HUDEP-2 (cell line): ENCODE data around the gene MRPS10.

Source experiments
- DNase-seq, 76 experiments: peaks; one replicate each; lab custom pipeline; 2025; ENCODE audit not compliant: unreplicated experiment in 76 of 76; lab: John Stamatoyannopoulos, UW

Gene MRPS10

DNA sequence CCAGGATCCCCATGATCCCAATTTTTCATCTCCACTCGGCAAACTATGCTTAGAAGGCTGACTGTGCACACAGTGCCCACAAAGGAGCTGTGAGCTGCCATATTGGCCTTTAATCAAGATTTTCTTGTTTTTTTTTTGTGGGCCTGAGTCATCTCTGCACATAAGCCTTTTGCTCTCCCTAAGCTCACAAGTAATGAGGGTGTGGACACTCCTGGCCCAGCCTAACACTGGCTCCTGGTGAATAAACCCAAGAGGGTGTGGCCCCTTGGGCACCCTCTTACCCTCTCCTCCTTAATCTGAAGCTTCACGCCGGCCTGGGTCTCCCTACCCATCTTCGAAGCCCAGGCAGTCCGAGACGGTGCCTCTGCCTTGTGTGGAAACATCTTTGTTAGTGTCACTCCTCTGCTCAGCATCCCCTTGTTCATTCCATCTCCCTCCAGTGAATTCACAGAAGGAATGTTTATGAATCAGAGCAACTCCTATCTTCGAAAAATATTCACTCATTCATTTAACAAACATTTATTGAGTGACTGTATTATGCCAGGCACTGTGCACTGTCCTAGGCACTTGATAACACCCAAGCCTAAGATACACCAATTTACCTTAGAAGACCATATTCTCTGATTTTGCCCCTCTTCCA is 22.2 kb upstream of the MRPS10 start:
- DNase-seq: peak in 6 of 76 experiments; percentile 9 to 31 (median 19)

DNA sequence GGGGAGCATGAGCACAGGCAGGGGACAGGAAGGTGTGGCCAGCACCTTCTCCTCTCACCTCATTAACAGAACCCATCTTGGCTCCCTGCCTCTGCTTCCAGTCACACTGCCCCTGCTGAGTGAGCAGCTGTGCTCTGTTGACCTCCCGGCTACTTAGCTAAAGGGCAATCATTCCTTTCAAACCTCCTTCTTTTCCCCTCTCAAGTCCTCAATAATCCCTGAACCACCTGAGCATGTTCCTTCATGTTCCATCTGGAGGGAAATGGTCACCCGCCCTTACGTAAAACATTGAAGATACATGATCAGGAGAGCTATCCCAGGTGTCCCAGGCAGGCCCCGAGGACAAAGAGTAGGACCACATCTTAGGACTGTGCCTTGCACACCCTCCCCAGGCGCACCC is 21.7 kb upstream of the MRPS10 start:
- DNase-seq: no peak

DNA sequence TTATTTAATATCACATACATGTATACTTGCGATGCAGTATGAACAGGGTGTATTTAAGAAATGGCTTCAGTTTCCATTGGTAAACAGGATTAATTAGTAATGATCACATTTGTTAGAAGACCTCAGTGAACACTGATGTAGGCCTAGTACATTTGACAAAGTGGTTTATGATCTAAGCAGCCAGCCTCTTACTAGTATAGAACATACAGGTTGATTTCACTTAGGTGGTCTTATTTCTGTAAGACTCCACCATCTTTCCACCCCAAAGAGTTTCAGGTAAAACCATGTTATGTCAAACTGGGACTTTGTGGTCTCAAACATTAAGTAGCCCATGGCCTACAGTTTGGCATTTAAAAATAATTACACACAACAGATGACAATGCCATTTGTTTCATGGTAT is 20.2 kb upstream of the MRPS10 start:
- no peak for DNase-seq

DNA sequence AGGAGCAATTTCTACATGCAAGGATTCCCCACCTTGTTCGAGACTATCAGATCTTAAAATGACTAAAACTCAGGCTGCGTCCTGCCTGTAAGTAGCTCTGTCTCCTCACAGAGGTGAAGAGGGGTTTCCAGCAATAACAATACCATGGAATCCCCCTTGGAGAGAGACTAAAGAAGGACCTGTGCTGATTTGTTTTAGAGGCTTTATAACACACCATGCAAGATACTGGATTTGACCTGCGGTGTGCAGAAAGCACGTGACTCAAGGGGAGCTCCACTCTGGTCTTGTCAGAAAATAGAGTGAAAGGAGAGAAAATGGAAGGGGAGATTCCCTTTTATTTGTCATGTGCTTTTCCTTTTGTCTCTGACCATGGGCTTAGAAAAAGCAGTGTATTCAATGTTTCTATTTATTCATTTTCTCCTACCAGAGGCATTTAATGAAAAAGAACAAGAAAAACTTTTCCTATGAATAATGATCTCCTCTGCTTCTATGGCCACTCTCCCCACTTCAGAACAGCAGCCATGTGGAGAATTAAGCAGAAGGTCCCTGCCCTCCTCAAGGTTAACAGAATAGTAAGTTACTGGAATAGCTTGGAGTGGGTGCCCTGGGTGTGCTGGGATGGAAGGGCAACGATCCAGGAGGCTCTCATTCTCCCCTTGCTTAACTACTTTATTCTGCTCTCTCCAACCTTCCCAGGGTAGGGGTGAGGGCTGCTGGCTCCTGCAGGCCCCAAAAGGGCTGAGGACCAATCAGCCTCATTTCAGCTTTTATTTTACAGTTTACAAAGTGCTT is 19.2 kb upstream of the MRPS10 start:
- DNase-seq: no peak

DNA sequence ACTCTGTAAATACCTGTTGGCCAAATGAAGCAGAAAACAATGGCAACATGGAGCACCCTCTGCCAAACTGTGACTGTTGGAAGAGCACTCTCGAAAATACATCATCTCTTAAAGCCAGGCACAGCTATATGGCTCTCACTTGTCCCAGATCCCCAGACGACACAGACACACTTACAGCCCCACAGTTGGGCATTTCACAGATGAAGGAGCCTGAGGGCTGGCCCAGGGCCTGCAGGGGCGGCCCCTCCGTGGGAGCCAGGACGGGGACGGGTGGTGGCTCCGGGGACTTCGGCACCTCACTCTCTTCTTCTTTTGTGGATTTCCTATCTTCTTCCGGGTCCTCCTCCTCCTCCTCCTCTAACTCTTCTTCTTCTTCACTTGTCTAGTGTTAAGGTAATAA is 18.4 kb upstream of the MRPS10 start:
- DNase-seq: no peak

DNA sequence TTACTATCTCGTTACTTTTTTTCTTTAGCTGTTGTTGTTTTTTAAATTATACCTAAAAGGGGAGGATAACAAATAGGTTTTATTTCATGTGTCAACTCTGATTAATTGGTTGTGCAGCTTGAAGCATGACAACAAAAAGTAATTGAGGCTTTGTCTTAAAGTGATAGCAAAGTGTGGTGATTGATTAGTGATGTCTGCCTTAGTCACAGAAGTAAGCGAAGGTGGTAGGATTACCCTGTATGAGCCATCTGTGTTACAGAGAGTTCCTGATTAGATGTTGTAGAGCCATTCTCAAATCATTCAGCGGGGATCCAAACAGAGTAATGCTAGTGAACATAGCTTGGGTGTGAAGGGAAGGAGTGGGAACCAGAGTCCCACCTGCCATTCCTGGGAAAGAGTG is 14.4 kb upstream of the MRPS10 start:
- DNase-seq: no peak

DNA sequence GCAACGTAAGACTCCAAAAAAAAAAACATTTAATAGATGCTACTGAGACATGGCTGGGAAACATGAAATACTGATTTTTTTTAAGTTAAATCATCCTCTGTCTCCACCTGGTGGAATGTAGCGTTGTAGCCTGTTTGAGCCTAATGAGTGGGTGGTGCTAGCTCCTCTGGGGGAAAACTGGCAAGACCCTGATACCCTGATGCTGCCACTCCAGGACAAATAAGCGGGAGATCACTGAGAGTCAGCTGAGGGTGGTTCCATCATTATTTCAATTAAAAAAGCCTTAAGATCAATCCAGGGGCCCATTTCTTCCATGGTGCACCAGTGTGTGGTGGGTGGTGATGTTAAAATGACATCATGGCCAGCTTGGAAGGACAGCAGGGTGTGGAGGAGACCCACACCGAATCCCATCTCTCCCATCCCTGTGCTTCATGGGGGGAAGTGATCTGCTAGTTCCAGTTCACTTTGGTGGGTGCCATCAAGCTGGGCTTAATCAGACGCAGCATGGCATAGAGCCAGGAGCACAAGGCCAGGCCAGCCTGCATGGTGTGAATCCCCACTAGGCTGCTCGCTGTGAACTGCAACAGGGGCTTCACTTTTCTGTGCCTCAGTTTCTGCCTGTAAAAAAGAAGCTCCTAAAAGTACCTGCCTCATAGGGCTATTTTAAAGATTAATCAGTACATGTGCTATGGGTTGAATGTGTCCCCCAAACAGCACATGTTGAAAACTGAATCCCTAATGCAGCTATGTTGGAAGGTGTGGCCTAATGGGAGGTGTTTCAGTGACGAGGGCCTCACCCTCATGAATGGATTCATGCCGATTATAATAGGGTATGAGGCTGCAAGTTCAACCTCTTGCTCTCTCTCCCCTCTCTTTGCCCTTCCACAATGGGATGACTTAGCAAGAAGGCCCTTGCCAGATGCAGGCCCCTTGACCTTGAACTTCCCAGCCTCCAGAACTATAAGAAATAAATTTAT is 13.0 kb upstream of the MRPS10 start:
- peak in 26 of 76 experiments; percentile 4 to 61 (median 30) for DNase-seq

DNA sequence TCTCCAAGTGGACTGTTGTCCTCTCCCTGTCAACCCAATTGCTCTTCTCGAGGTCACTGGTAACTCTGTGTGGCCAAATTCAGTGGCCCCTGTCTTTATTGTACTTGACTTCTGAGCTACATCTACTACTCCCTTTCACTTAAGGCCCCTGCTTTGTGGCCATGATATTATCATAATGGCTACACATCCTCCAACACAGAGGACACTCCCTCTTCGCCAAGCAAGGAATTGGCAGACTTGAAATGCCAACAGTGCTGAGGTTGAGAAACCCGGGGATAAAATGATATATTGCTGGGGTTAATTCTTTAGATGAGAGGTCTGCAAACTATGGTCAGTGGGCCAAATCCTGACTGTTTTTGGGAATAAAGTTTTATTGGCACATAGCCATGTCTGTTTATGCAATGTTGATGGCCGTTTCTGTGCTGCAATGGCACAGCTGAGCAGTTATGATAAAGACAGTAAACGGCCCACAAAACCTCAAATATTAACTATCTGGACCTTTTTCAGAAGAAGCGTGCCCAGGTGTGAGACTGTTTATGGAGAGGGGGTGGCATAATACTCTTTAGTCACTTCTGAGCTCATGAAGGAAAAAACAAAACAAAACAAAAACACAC is 12.0 kb upstream of the MRPS10 start:
- peak in 41 of 76 experiments; percentile 11 to 88 (median 50) for DNase-seq

DNA sequence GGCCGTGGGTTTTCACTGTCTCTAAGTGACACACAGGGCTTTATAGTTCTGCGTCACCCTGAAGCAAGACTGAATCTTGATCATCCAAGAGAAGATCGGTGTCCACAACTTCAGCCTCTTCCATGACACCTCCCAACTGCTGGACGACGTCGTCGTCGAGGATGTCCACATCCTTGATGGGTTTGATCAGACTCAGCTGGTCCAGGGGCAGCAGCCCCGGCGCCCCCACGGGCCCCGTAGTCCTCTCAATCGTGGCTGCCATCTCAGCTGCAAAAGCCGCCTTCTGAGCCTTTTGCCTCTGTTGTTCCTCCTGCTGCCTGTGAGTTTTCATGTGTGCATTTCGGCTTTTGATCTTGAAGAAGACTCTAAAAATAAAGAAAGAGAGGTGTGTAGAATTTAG is 10.6 kb upstream of the MRPS10 start:
- DNase-seq: no peak

DNA sequence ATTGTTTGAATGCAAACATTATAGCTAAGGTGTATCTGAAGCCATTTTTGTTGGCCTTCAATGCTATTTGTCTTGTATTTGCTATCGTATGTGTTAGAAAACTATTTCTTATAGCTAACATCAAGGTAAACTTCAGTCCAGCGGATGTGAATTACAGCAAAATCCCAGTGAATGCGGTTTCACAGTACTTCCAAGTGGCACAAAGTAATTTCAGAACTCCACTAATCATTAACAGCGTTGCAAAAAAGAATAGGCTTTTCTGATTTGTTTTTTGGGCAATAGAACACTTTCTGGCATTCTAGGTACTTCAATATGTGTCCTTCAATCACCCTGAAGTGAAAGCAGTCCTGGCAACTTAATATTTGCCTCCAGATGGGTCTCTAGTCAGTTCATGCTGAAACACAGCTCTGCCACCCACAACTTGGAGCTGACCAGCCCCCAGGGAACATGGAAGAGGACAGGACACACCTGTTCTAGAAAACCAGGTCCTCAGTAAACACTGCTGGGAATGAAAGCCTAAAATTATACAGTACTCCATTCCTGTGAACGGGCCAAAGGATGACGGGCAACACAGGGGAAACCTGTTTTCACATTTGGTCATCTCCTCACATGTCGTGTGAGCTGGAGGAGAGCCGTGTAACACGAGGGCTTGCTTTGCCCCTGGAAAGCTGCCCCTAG is 9.7 kb upstream of the MRPS10 start:
- DNase-seq: no peak

DNA sequence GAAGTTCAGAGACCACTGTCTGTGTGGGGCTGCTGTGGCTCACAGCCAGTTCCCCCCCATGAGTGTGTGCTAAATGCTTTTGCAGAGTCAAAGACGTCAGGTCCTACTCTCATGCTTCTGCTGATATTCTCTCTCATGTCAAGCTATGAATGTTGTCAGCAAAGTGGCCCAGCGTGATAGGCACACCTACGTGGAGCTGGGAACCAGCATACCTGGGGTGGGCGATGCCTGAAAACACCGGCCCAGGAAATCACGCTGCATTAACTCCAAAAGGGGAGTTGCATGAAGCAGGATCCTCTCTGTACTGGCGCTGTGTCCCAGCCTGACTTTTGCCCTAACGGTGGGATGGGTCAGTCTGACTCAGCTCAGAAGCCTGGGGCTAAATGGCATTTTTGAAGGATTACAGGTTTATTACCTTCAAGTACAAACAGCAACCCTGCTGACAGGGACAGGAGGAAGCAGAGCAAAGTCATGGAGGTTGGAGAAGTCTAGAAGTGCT is 9.0 kb upstream of the MRPS10 start:
- DNase-seq: no peak

DNA sequence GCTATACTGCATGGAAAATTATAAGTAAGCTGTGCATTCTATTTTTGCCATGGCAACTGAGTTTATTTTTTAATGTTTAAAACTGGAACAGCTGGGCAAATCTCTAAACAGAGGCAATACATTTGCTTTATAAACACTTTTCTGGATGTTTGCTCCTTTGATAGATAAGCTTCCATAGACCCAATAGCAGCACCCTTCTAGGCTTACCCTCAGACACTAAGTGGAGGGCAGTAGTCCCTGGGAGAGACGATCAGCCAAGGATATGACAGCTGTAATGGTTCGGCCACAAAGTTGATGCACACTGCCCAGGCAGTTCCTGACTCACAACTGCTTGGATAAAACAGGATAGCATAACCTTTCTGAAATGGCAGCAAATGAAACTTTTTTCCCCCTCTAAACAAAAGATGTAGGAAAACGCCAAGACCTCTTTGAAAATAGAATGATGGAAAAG is 8.5 kb upstream of the MRPS10 start:
- no peak for DNase-seq

DNA sequence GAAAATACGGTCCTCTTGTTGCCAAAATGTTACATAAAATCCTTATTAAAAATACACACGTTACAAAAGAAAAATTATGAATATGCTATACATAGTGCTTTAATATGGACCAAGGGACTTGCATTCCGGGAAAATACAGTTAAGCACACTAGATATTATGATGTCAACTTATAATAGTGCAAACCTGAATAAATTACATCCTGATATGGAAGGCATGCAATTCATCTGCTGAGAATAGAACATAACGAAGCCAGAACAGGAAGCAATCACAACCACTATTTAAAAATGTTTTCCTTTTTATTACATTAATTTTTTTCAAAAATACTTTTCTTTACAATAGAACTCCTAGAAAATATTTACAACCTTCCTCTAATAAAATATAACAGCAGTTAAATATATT is 7.8 kb upstream of the MRPS10 start:
- DNase-seq: no peak

DNA sequence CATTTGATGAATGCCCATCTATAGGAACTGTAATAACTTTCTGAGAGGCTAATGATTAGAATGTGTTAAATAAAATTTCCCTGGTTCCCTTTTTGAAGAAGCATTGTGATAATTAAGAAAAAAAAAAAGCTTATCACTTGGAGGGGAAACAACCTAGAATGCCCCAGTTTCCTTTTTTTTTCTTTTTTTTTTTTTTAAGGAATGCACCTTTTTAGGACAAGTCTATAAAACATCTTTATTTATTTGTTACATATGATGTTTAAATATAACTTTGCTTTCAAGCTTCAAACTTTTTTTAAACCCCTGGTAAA is 7.3 kb upstream of the MRPS10 start:
- no peak for DNase-seq

DNA sequence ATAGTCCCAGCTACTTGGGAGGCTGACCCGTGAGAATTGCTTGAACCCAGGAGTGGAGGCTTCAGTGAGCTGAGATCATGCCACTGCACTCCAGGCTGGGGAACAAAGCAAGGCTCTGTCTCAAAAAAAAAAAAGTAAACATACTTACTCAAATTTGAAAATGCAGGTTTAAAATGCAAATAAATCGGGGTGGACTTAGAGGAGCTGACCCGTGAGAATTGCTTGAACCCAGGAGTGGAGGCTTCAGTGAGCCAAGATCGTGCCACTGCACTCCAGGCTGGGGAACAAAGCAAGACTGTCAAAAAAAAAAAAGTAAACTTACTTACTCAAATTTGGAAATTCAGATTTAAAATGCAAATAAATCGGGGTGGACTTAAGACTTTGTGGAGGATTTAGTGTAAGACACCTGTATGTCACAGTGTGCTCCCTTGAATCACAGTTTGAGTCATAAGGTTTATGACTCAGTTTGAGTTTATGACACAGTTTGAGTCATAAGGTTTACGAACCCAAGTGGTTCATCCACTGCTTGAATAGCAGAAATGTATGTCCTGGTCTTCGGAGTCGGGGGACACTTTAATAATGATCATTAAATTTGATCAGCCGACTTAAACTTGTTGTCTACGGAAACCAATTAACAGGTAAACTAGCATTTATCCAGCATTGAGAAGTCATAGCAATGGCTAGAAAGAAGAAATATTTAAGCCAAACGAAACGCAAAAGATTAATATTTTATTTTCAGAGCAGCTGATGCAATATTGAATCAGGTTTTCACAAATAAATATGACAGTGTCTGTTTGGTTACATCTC is 6.8 kb upstream of the MRPS10 start:
- DNase-seq: no peak

DNA sequence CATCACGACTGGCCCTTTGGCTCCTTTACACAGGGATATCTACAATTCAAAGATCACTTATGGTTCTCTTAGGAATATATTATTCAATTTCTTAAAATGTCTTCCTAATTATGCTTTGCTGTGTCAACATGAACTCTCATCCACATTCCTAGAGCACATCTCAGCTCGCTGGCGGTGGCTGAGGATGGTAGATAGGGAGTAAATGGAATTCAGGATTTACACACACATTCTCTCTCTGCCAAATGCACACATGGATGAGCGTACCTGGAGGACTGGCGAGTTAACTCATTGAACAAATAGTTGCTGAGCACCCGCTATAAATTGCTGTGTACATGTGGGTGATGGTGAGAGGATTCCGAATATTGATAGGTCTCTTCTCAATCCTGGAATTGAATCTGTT is 4.8 kb upstream of the MRPS10 start:
- DNase-seq: no peak

DNA sequence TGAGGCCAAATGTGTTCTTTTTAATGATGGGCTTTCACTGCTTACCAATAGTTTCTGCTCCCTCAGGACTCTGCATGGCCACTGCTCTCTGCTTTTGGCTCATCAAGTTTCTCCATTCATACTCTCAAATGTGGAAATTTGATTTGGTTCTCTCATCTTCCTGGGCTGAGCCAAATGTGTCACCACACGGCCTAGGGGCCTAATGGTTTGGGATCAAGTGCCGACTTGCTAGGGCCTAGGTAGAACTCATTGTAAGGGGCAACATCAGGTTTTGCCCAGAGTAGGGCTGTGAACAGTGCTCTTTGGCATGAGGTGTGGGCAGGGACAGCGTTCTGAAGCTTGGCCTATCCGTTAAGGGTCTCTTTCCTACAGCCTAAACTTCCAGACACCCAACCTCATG is 3.9 kb upstream of the MRPS10 start:
- no peak for DNase-seq

DNA sequence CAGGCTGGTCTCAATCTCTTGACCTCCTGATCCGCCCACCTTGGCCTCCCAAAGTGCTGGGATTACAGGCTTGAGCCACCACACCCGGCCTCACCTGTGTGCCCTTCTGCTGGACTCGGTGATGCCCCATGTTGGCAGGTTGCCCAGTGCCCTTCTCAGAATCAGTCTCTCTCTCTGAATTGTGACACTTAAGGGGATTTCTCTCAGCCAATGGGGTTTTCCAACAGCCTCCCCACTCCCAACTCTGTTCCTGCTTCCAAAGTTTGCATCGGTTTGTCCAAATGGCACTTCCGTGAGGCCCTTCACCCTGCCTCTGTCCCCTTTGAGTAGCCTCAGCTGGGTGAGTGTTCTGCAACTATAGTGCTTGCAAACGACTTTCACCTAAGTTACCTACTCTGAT is 3.1 kb upstream of the MRPS10 start:
- DNase-seq: no peak

DNA sequence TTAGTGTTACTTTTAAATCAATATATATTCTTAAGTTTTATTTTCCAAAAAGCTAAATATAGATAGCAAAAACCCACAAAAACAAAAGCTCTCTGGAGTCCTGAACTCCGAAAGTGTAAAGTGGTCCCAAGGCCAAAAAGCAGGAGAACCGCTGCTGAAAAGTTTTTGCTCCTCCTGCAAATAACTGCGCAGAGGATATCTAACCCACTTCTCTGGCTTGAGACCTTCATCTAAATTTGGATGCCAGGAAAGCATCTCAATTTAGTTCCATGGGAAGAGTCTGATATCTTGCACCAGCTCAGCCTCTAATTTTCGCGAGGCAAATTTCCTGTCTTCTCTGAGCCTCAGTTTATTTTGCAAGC is 523 bp downstream of the MRPS10 start:
- peak in 6 of 76 experiments; percentile 13 to 52 (median 39) for DNase-seq
